HEK293 (cell line): Measurements from ENCODE around the gene RBM4B.

Source experiments
- CTCF ChIA-PET: fragments of 350-600 bp; formaldehyde crosslinking; extraction: SDS; loops from one replicate; lab custom pipeline; 2021; ENCODE audit warnings: antibody characterized with exemption; lab: Yijun Ruan, JAX
- POLR2A ChIA-PET: fragments of 300-600 bp; formaldehyde crosslinking; extraction: SDS; loops from one replicate; lab custom pipeline; 2020; ENCODE audit warnings: antibody characterized with exemption, inconsistent platforms; lab: Yijun Ruan, JAX
- H3K27ac ChIP-seq: fragments of 200-500 bp; sonication (Bioruptor generic); 2 replicates; pipeline ENCODE4 v1.5.1; 2014; ENCODE audit warnings: low read depth, low read length, control low read depth, inconsistent platforms; ENCODE audit errors: extremely low read depth
- H3K36me3 ChIP-seq, 2 experiments: fragments of 200-500 bp in 1 of 2; sonication (Bioruptor generic) in 1 of 2; 1 replicate in 1 of 2; 2 replicates in 1 of 2; pipeline ENCODE4 v1.5.1; 2014 to 2017; ENCODE audit warnings: inconsistent platforms in 2 of 2, low read length in 2 of 2; ENCODE audit not compliant: control insufficient read depth in 2 of 2, insufficient read depth in 1 of 2
- H3K4me1 ChIP-seq: fragments of 200-500 bp; sonication (Bioruptor generic); 2 replicates; pipeline ENCODE4 v1.5.1; 2014; ENCODE audit warnings: mild to moderate bottlenecking, low read length, inconsistent platforms; ENCODE audit not compliant: control insufficient read depth, insufficient read depth
- H3K4me3 ChIP-seq: 2 replicates; pipeline ENCODE4 v1.5.1; 2011; ENCODE audit warnings: low read depth, mild to moderate bottlenecking, control low read depth, low read length, moderate library complexity
- H3K9me3 ChIP-seq: fragments of 200-500 bp; sonication (Bioruptor generic); 2 replicates; pipeline ENCODE4 v1.5.1; 2014; ENCODE audit warnings: low read depth, low read length, inconsistent platforms; ENCODE audit not compliant: control insufficient read depth, insufficient read depth
- GLI2 ChIP-seq: fragments of 450-650 bp; formaldehyde crosslinking; IDR thresholded peaks from 2 replicates; pipeline ENCODE4; 2017; ENCODE audit warnings: missing biosample characterization, missing genetic modification characterization, low read depth, borderline replicate concordance
- GLI4 ChIP-seq: fragments of 450-650 bp; formaldehyde crosslinking; IDR thresholded peaks from 2 replicates; pipeline ENCODE4 v1.5.1; 2016; ENCODE audit warnings: missing biosample characterization, missing genetic modification characterization
- GLIS1 ChIP-seq: fragments of 450-650 bp; formaldehyde crosslinking; IDR thresholded peaks from 2 replicates; pipeline ENCODE4 v1.5.1; 2016; ENCODE audit warnings: missing biosample characterization, missing genetic modification characterization
- HOXD13 ChIP-seq: sonication (generic); formaldehyde crosslinking; IDR thresholded peaks from 2 replicates; pipeline ENCODE4 v1.8.0; 2022; ENCODE audit warnings: missing genetic modification reagents, borderline replicate concordance
- KLF8 ChIP-seq: fragments of 450-650 bp; formaldehyde crosslinking; IDR thresholded peaks from 2 replicates; pipeline ENCODE4 v1.5.1; 2016; ENCODE audit warnings: missing biosample characterization, missing genetic modification characterization
- MYNN ChIP-seq: fragments of 450-650 bp; formaldehyde crosslinking; IDR thresholded peaks from 2 replicates; pipeline ENCODE4 v1.5.1; 2016; ENCODE audit warnings: missing biosample characterization, missing genetic modification characterization, borderline replicate concordance
- PBX3 ChIP-seq: sonication (generic); formaldehyde crosslinking; IDR thresholded peaks from 2 replicates; pipeline ENCODE4 v1.8.1; 2022; ENCODE audit warnings: mild to moderate bottlenecking, moderate library complexity, missing genetic modification reagents
- PRDM2 ChIP-seq: fragments of 450-650 bp; formaldehyde crosslinking; IDR thresholded peaks from 2 replicates; pipeline ENCODE4 v1.5.1; 2016; ENCODE audit warnings: missing biosample characterization, missing genetic modification characterization, borderline replicate concordance
- RBAK ChIP-seq: fragments of 450-650 bp; formaldehyde crosslinking; IDR thresholded peaks from 2 replicates; pipeline ENCODE4 v1.5.1; 2016; ENCODE audit warnings: missing biosample characterization, missing genetic modification characterization
- SCRT1 ChIP-seq: fragments of 450-650 bp; formaldehyde crosslinking; IDR thresholded peaks from 2 replicates; pipeline ENCODE4 v1.5.1; 2016; ENCODE audit warnings: missing biosample characterization, missing genetic modification characterization, borderline replicate concordance
- TSHZ1 ChIP-seq: fragments of 450-650 bp; formaldehyde crosslinking; IDR thresholded peaks from 2 replicates; pipeline ENCODE4 v1.5.1; 2016; ENCODE audit warnings: missing biosample characterization, missing genetic modification characterization, borderline replicate concordance
- ZBTB21 ChIP-seq: fragments of 450-650 bp; formaldehyde crosslinking; IDR thresholded peaks from 2 replicates; pipeline ENCODE4 v1.5.1; 2017; ENCODE audit warnings: missing biosample characterization, missing genetic modification characterization
- ZNF140 ChIP-seq: fragments of 450-650 bp; formaldehyde crosslinking; IDR thresholded peaks from 2 replicates; pipeline ENCODE4 v1.5.1; 2016; ENCODE audit warnings: missing biosample characterization, missing genetic modification characterization
- ZNF202 ChIP-seq: fragments of 450-650 bp; formaldehyde crosslinking; IDR thresholded peaks from 2 replicates; pipeline ENCODE4 v1.5.1; 2016; ENCODE audit warnings: missing biosample characterization, missing genetic modification characterization, borderline replicate concordance
- ZNF266 ChIP-seq: fragments of 450-650 bp; formaldehyde crosslinking; IDR thresholded peaks from 2 replicates; pipeline ENCODE4 v1.5.1; 2016; ENCODE audit warnings: missing biosample characterization, missing genetic modification characterization, low read depth
- ZNF350 ChIP-seq: fragments of 450-650 bp; formaldehyde crosslinking; IDR thresholded peaks from 2 replicates; pipeline ENCODE4 v1.5.0; 2017; ENCODE audit warnings: missing biosample characterization, mild to moderate bottlenecking, missing genetic modification characterization
- ZNF404 ChIP-seq: fragments of 450-650 bp; formaldehyde crosslinking; IDR thresholded peaks from 2 replicates; pipeline ENCODE4 v1.5.1; 2017; ENCODE audit warnings: missing biosample characterization, missing genetic modification characterization
- ZNF48 ChIP-seq: fragments of 450-650 bp; formaldehyde crosslinking; IDR thresholded peaks from 2 replicates; pipeline ENCODE4 v1.5.1; 2016; ENCODE audit warnings: missing biosample characterization, missing genetic modification characterization
- ZNF530 ChIP-seq: fragments of 450-650 bp; formaldehyde crosslinking; IDR thresholded peaks from 2 replicates; pipeline ENCODE4 v1.5.1; 2016; ENCODE audit warnings: low read depth, missing biosample characterization, missing genetic modification characterization
- ZNF560 ChIP-seq: fragments of 450-650 bp; formaldehyde crosslinking; IDR thresholded peaks from 2 replicates; pipeline ENCODE4 v1.5.1; 2017; ENCODE audit warnings: missing biosample characterization, missing genetic modification characterization, borderline replicate concordance
- ZNF585B ChIP-seq: fragments of 450-650 bp; formaldehyde crosslinking; IDR thresholded peaks from 2 replicates; pipeline ENCODE4 v1.5.1; 2016; ENCODE audit warnings: missing biosample characterization, missing genetic modification characterization
- ZNF610 ChIP-seq: fragments of 450-650 bp; formaldehyde crosslinking; IDR thresholded peaks from 2 replicates; pipeline ENCODE4 v1.5.1; 2016; ENCODE audit warnings: missing biosample characterization, missing genetic modification characterization, borderline replicate concordance
- ZNF658 ChIP-seq: fragments of 450-650 bp; formaldehyde crosslinking; IDR thresholded peaks from 2 replicates; pipeline ENCODE4; 2016; ENCODE audit warnings: missing biosample characterization, missing genetic modification characterization
- ZNF677 ChIP-seq: fragments of 450-650 bp; IDR thresholded peaks from 2 replicates; pipeline ENCODE4 v1.5.0; 2018; ENCODE audit warnings: missing biosample characterization, mild to moderate bottlenecking, missing genetic modification characterization, moderate library complexity
- ZSCAN4 ChIP-seq: fragments of 450-650 bp; formaldehyde crosslinking; IDR thresholded peaks from 2 replicates; pipeline ENCODE4 v1.5.1; 2017; ENCODE audit warnings: missing biosample characterization, missing genetic modification characterization

RBM4B gene

GRCh38 chr11:66638177-66639065 is 39.3 kb downstream of the RBM4B start, which contains the start of gene RBM4:
RBM4 (plus strand) TSS chr11:66638703; CDS start chr11:66639712, 1,009 bp downstream.
- H3K36me3 ChIP-seq: peaks cover 8 to 58% of the 10 kb centered on the region in 2 experiments
- TF ChIP-seq ZNF658 (tag by site-specific recombination) (no peak), KLF8 (tag by site-specific recombination) (peak; percentile 56), SCRT1 (no peak), MYNN (tag by site-specific recombination) (0 out of 2 replicates have a peak, but pooled peaks have one; percentile 20), ZSCAN4 (no peak), GLI4 (tag by site-specific recombination) (peak; percentile 82; the same call in 1 of the 2 replicates), GLIS1 (tag by site-specific recombination) (peak; percentile 81; the same call in 1 of the 2 replicates), ZNF530 (no peak), ZNF48 (tag by site-specific recombination) (no peak), ZNF585B (tag by site-specific recombination) (no peak), ZNF677 (no peak), TSHZ1 (no peak), ZNF202 (tag by site-specific recombination) (no peak), ZNF266 (no peak), ZNF140 (tag by site-specific recombination) (no peak), GLI2 (tag by site-specific recombination) (no peak), ZNF560 (no peak), HOXD13 (CRISPR knock-in tag) (no peak), PRDM2 (tag by site-specific recombination) (no peak), ZBTB21 (tag by site-specific recombination) (0 out of 2 replicates have a peak, but pooled peaks have one; percentile 0), ZNF350 (tag by site-specific recombination) (no peak), ZNF404 (tag by site-specific recombination) (no peak), PBX3 (CRISPR knock-in tag) (no peak), RBAK (tag by site-specific recombination) (no peak), ZNF610 (tag by site-specific recombination) (no peak)

More at GRCh38 chr11:66638177-66639065, 39.3 kb downstream of the RBM4B start, which contains the start of gene RBM4:
- Histone ChIP-seq H3K27ac (peak within 1 kb of the TSS; percentile 77), H3K9me3 (no peaks in the 10 kb centered on the region), H3K4me1 (no peaks in the 10 kb centered on the region; the same call in 1 of the 2 replicates), H3K4me3 (peak within 1 kb of the TSS; percentile 62)
- POLR2A ChIA-PET: interaction anchor here (0.6 to 5.9 kb wide), 28 partner anchors 10 to 1302 kb away, joined by 3 to 98 read pairs (median 4); partner anchors contain the start of genes ACTN3, BBS1, CCDC87 and CCS
- CTCF ChIA-PET: interaction anchor here (0.6 to 1.3 kb wide), 5 partner anchors 39 to 1610 kb away, joined by 3 to 6 read pairs (median 4); partner anchors contain the start of gene RBM4B
